Right lobe of liver (tissue), 6 donors: ENCODE measurements around the gene IL21R. TPM values are rescaled to one million over a fixed set of nuclear protein-coding genes. Genes with fewer than 3 reads are reported as not detected.

Experiments
- ATAC-seq, 4 donors: fragments of 200-7000 bp; cut with Tn5 transposase; one replicate each; pipeline ENCODE4 v1.9.1; 2020; ENCODE audit warnings: mild to moderate bottlenecking in 4 of 4, moderate library complexity in 4 of 4
- DNase-seq, 3 donors: peaks; one replicate each; pipeline ENCODE4 v3.0.0-alpha.2; 2020
- H3K27ac ChIP-seq, 3 donors: fragments of 200-600 bp; one replicate each; pipeline ENCODE4 v1.8.0; 2022
- H3K27me3 ChIP-seq, 2 donors: fragments of 200-600 bp; one replicate each; pipeline ENCODE4 v1.8.0; 2022
- H3K36me3 ChIP-seq, 4 donors: fragments of 200-600 bp; sonication (generic) in 1 of 4; one replicate each; pipeline versions ENCODE4 v1.5.1 to v1.8.0; 2017 to 2022; ENCODE audit warnings: control low read depth in 1 of 4
- H3K4me1 ChIP-seq, 4 donors: fragments of 200-600 bp; sonication (generic) in 1 of 4; one replicate each; pipeline versions ENCODE4 v1.5.1 to v1.8.0; 2017 to 2022; ENCODE audit warnings: control low read depth in 1 of 4
- H3K4me3 ChIP-seq, 3 donors: fragments of 200-600 bp; one replicate each; pipeline ENCODE4 v1.8.0; 2022
- H3K9me3 ChIP-seq, 4 donors: fragments of 200-600 bp; sonication (generic) in 1 of 4; one replicate each; pipeline versions ENCODE4 v1.5.1 to v1.8.0; 2017 to 2022; ENCODE audit warnings: control low read depth in 1 of 4
- POLR2A ChIP-seq: fragments of 450-650 bp; IDR thresholded peaks from one replicate; pipeline ENCODE4 v1.6.1; 2017; ENCODE audit warnings: antibody characterized with exemption, mild to moderate bottlenecking
- WGBS: methylation state at CpG from one replicate; pipeline ENCODE4 v1.1.6; 2018; ENCODE audit warnings: low coverage, low lambda C conversion rate; ENCODE audit not compliant: insufficient coverage; ENCODE audit errors: missing lambda C conversion rate; 5-methylcytosine and 5-hydroxymethylcytosine counted together
- intact Hi-C, 2 donors: fragments of 100-400 bp; cut with DNase I; formaldehyde crosslinking; loops; one replicate each; pipeline versions ENCODE4 v1.11.2 to v1.14.1; 2022
- total RNA-seq, 6 experiments: library from RNA; depleted of rRNA in 2 of 6; stranded (reverse); fragments of >200 nt in 2 of 6; fragmentation: NEBNext Ultra II Directional in 3 of 6; extraction: Animal tissue kit (Norgen Biotek cat#: 25700) in 3 of 6; gene quantifications; one replicate each; pipeline versions ENCODE4 v1.1.0 to v1.2.4, GENCODE V29; 2016 to 2023
- TF ChIP-seq, protein P1 (sequence below), 4 donors: fragments of 200-600 bp in 3 of 4; fragments of 450-650 bp in 1 of 4; IDR thresholded peaks; one replicate each; pipeline versions ENCODE4 v1.5.1 to v1.8.0; 2016 to 2022; ENCODE audit warnings: antibody characterized with exemption in 4 of 4, mild to moderate bottlenecking in 2 of 4
- donor health status: DM: no; HTN: yes; CAD: no.
- donor health status: DM: no; HTN: no; CAD: no.
- donor health status: DM: no; HTN: no; CAD: no.
- donor health status: DM: no; HTN: yes; CAD: no.
- donor health status: DM: no; HTN: yes; CAD: no.

IL21R gene
- total RNA-seq, 6 experiments from 2014 or later: 0.09 to 1.3 (median 0.31) TPM

DNA sequence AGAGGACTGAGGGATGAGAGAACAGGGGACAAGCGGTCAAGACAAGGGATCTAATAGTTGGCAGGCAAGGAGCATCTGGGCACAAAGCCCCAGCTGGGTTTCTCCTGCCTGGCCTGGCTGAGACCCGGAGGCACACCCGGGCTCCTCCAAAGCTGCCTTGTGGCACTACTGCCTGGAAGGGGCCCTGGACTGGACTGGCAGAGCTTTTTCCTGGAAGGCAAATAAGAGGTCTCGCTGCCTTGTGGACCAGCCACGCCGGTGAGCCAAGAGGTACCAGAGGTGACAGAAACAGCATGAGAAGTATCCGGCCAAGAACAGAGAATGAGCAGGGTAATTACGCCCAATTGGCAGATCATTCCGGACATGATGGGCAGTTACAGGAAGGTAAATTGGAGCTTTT is 83.2 kb downstream of the IL21R start:
- intact Hi-C loops: no loop called here

DNA sequence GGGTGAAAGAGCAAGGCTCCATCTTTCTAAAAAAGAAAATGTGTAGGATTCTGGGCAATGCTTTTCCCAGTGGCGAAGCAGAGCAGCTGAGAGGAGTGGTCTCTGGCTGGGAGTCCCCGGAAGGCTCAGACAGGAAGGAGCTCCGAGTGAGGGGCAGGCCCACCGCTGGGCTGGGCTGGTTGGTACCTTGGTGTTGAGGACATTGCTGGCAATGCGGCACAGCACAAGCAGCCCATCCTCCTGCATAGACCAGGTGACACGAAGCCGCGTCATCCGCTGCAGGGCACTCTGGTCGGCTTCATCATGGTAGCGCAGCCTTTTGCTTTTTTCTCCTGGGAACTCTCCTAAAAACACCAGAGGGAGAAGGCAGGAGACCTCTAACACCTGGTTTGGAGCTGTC is 83.8 kb downstream of the IL21R start:
- no peak for ATAC-seq
- H3K36me3 ChIP-seq: peaks cover 0 to 91% (median 39%) of the 10 kb centered on the region in 4 donors
- 100% methylated on average over 1 of the region's 11 CpGs for WGBS

More for the DNA sequence above, 83.2 kb downstream of the IL21R start:
- H3K4me1 ChIP-seq: peaks cover 0 to 5% (median 0%) of the 10 kb centered on the region in 4 donors
- no peak for DNase-seq
- no peaks in the 10 kb centered on the region for H3K9me3 ChIP-seq
- TF ChIP-seq, protein P1, sequence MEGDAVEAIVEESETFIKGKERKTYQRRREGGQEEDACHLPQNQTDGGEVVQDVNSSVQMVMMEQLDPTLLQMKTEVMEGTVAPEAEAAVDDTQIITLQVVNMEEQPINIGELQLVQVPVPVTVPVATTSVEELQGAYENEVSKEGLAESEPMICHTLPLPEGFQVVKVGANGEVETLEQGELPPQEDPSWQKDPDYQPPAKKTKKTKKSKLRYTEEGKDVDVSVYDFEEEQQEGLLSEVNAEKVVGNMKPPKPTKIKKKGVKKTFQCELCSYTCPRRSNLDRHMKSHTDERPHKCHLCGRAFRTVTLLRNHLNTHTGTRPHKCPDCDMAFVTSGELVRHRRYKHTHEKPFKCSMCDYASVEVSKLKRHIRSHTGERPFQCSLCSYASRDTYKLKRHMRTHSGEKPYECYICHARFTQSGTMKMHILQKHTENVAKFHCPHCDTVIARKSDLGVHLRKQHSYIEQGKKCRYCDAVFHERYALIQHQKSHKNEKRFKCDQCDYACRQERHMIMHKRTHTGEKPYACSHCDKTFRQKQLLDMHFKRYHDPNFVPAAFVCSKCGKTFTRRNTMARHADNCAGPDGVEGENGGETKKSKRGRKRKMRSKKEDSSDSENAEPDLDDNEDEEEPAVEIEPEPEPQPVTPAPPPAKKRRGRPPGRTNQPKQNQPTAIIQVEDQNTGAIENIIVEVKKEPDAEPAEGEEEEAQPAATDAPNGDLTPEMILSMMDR (IDR thresholded peaks at IDR 0.05): no peak
- TF ChIP-seq POLR2A: no peak
- 93% methylated on average over 6 of the region's 9 CpGs for WGBS
- no peak for ATAC-seq
- H3K4me3 ChIP-seq: no peak overlapping the region
- no peak overlapping the region for H3K27ac ChIP-seq
- H3K36me3 ChIP-seq: peaks cover 0 to 95% (median 41%) of the 10 kb centered on the region in 4 donors
- no peaks in the 10 kb centered on the region for H3K27me3 ChIP-seq

DNA sequence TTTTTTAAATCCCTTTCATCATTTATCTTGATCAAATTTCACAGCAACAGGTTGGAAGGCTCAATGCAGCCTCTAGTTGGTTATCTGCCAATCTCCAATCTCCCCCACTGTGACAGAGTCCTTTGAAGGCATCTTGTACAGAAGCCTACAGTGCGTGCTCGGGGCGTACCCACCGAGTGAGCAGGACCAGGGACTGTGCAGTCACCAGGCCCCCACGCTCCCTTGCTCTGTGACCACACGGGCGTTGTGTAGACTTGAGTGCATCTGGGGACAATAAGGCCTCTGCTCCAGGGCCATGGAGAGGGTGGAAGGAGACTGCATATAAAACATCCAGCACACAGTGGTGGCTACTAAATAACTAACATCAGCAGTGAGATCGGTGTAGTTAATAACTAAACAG is 84.4 kb downstream of the IL21R start:
- H3K36me3 ChIP-seq: peaks cover 0 to 89% (median 39%) of the 10 kb centered on the region in 4 donors

More for the DNA sequence above, 83.8 kb downstream of the IL21R start:
- Histone ChIP-seq H3K27ac (no peak overlapping the region), H3K9me3 (no peaks in the 10 kb centered on the region), H3K4me3 (no peak overlapping the region), H3K27me3 (no peaks in the 10 kb centered on the region), H3K4me1 (peaks cover 0 to 5% (median 0%) of the 10 kb centered on the region in 4 donors)
- DNase-seq: no peak
- TF ChIP-seq POLR2A: no peak
- TF ChIP-seq, protein P1 (IDR thresholded peaks at IDR 0.05): no peak
- intact Hi-C loops: no loop called here

DNA sequence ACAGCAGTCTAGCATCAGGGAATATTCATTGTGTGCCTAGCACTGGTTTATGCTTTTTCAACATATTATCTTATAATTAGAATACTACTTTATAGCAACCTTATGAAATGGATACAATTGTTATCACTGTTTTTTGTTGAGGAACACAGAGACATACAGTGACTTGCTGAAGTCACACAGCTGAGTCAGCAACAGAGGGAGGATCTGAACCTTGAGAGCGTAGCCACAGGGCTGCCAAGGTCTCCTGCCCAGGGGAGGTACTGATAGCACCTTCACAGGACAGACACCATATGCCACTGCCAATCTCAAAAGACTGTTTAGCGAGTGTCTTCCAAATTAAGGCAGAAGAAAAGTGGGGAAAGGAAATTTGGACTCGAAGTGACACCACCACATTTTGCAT is 84.8 kb downstream of the IL21R start:
- DNase-seq: no peak
- ATAC-seq: no peak
- Histone ChIP-seq H3K27me3 (no peaks in the 10 kb centered on the region), H3K4me1 (peaks cover 0 to 5% (median 0%) of the 10 kb centered on the region in 4 donors), H3K4me3 (no peak overlapping the region), H3K9me3 (no peaks in the 10 kb centered on the region), H3K36me3 (peaks cover 0 to 89% (median 41%) of the 10 kb centered on the region in 4 donors), H3K27ac (no peak overlapping the region)
- WGBS: 97% methylated on average over 3 of the region's 3 CpGs
- intact Hi-C loops: no loop called here
- TF ChIP-seq POLR2A: no peak
- TF ChIP-seq, protein P1 (IDR thresholded peaks at IDR 0.05): no peak

More for the DNA sequence above, 84.4 kb downstream of the IL21R start:
- no peak for TF ChIP-seq POLR2A
- TF ChIP-seq, protein P1 (IDR thresholded peaks at IDR 0.05): no peak
- 91% methylated on average over 6 of the region's 8 CpGs for WGBS
- Histone ChIP-seq H3K4me3 (no peak overlapping the region), H3K27me3 (no peaks in the 10 kb centered on the region), H3K4me1 (peaks cover 0 to 5% (median 0%) of the 10 kb centered on the region in 4 donors), H3K9me3 (no peaks in the 10 kb centered on the region), H3K27ac (no peak overlapping the region)
- intact Hi-C loops: no loop called here
- DNase-seq (no peak), ATAC-seq (no peak)

DNA sequence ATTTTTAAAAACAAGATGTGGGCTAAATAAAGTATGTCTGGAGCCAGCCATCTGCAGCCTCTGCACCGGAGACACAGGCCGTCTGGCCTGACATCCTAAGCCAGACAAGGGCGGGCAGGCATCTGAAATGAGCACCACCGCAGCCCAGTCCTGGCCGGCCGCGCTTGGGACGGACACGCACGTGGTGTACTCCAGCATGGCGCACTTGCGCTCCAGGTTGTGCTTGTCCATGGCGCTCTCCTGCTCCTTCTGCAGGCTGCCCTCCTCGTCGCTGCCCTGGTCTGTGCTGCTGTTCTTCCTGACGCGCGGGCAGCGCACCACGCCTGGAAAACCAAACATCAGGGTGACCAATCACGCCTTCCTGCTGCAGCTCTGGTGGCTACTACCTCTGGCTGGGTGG is 87.4 kb downstream of the IL21R start:
- H3K9me3 ChIP-seq: no peaks in the 10 kb centered on the region
- no peak overlapping the region for H3K27ac ChIP-seq
- ATAC-seq (no peak), DNase-seq (no peak)
- no peak overlapping the region for H3K4me3 ChIP-seq
- H3K36me3 ChIP-seq: peaks cover 0 to 87% (median 39%) of the 10 kb centered on the region in 4 donors
- TF ChIP-seq POLR2A: no peak
- TF ChIP-seq, protein P1 (IDR thresholded peaks at IDR 0.05): no peak
- intact Hi-C loops: no loop called here
- no peaks in the 10 kb centered on the region for H3K4me1 ChIP-seq
- WGBS: 100% methylated on average over 5 of the region's 21 CpGs
- H3K27me3 ChIP-seq: no peaks in the 10 kb centered on the region
